Suprapubic skin (tissue), 4 donors: Measurements from ENCODE around the gene MAGI1. TPM values are rescaled to one million over a fixed set of nuclear protein-coding genes. Genes with fewer than 3 reads are reported as not detected.

ENCODE experiments used
- DNase-seq, 2 donors: peaks; one replicate each; pipeline ENCODE4 v3.0.0-alpha.2; 2019; ENCODE audit warnings: low spot score in 2 of 2
- H3K27ac ChIP-seq: fragments of 200-600 bp; sonication (generic); one replicate; pipeline ENCODE4 v1.5.1; 2019
- H3K27me3 ChIP-seq: fragments of 200-600 bp; sonication (generic); one replicate; pipeline ENCODE4 v1.5.1; 2019
- H3K36me3 ChIP-seq: fragments of 200-600 bp; sonication (generic); one replicate; pipeline ENCODE4 v1.5.1; 2019
- H3K4me1 ChIP-seq: fragments of 200-600 bp; sonication (generic); one replicate; pipeline ENCODE4 v1.5.1; 2019
- H3K4me3 ChIP-seq: fragments of 200-600 bp; sonication (generic); one replicate; pipeline ENCODE4 v1.5.1; 2019; ENCODE audit warnings: mild to moderate bottlenecking
- H3K9me3 ChIP-seq: fragments of 200-600 bp; sonication (generic); one replicate; pipeline ENCODE4 v1.5.1; 2019
- EP300 ChIP-seq: sonication (generic); formaldehyde crosslinking; IDR thresholded peaks from one replicate; pipeline ENCODE4 v1.6.1; 2017; ENCODE audit warnings: antibody characterized with exemption
- POLR2A ChIP-seq, 2 donors: fragments of 450-650 bp; IDR thresholded peaks; one replicate each; pipeline ENCODE4 v1.6.1; 2017; ENCODE audit warnings: antibody characterized with exemption in 2 of 2, mild to moderate bottlenecking in 2 of 2, moderate library complexity in 2 of 2
- POLR2AphosphoS5 ChIP-seq, 3 donors: sonication (generic); formaldehyde crosslinking; IDR thresholded peaks; one replicate each; pipeline ENCODE4 v1.6.1; 2017; ENCODE audit warnings: antibody characterized with exemption in 3 of 3
- WGBS: methylation state at CpG from one replicate; pipeline ENCODE4 v1.1.5; 2018; 5-methylcytosine and 5-hydroxymethylcytosine counted together
- total RNA-seq, 4 donors: library from RNA; depleted of rRNA; stranded (reverse); fragments of >200 nt; gene quantifications; one replicate each; pipeline ENCODE4 v1.1.0, GENCODE V29; 2016
- TF ChIP-seq, protein P1 (sequence below), 2 donors: fragments of 200-600 bp in 1 of 2; fragments of 450-650 bp in 1 of 2; sonication (generic) in 1 of 2; IDR thresholded peaks; one replicate each; pipeline ENCODE4 v1.5.1; 2016 to 2019; ENCODE audit warnings: antibody characterized with exemption in 2 of 2, mild to moderate bottlenecking in 1 of 2, moderate library complexity in 1 of 2

MAGI1 gene
- total RNA-seq, 4 donors from 2014 or later, result 37.9 to 71.5 (median 48.6) TPM

DNA sequence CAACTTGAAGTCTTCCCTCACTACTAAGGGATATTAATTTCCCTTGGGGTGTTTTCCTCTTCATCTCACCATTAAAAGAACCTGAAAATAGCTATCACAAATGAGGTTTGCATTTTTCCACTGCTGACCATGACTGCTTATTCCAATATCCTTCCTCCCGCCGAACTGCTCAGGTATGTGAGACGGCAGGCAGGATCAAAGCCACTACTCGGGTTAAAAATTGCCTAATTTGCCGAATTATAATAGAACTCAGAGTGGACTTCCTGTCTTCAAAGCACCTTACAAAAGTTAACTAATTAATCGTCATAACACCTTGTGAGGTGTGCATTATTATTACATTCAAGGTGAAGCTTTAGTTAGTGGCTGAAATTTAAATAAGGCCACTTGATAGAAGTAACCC is 695.7 kb downstream of the MAGI1 start:
- no peak for TF ChIP-seq POLR2A (IDR thresholded peaks at IDR 0.05)
- TF ChIP-seq, protein P1, sequence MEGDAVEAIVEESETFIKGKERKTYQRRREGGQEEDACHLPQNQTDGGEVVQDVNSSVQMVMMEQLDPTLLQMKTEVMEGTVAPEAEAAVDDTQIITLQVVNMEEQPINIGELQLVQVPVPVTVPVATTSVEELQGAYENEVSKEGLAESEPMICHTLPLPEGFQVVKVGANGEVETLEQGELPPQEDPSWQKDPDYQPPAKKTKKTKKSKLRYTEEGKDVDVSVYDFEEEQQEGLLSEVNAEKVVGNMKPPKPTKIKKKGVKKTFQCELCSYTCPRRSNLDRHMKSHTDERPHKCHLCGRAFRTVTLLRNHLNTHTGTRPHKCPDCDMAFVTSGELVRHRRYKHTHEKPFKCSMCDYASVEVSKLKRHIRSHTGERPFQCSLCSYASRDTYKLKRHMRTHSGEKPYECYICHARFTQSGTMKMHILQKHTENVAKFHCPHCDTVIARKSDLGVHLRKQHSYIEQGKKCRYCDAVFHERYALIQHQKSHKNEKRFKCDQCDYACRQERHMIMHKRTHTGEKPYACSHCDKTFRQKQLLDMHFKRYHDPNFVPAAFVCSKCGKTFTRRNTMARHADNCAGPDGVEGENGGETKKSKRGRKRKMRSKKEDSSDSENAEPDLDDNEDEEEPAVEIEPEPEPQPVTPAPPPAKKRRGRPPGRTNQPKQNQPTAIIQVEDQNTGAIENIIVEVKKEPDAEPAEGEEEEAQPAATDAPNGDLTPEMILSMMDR (IDR thresholded peaks at IDR 0.05), result no peak
- no peak for TF ChIP-seq EP300
- no peak for TF ChIP-seq POLR2AphosphoS5 (IDR thresholded peaks at IDR 0.05)
- no peaks in the 10 kb centered on the region for H3K27me3 ChIP-seq
- no peaks in the 10 kb centered on the region for H3K36me3 ChIP-seq
- H3K9me3 ChIP-seq, result no peaks in the 10 kb centered on the region
- H3K27ac ChIP-seq, result no peak overlapping the region
- DNase-seq, result no peak
- WGBS, result 90% methylated on average over 6 of the region's 6 CpGs
- H3K4me1 ChIP-seq, result no peaks in the 10 kb centered on the region
- no peak overlapping the region for H3K4me3 ChIP-seq

DNA sequence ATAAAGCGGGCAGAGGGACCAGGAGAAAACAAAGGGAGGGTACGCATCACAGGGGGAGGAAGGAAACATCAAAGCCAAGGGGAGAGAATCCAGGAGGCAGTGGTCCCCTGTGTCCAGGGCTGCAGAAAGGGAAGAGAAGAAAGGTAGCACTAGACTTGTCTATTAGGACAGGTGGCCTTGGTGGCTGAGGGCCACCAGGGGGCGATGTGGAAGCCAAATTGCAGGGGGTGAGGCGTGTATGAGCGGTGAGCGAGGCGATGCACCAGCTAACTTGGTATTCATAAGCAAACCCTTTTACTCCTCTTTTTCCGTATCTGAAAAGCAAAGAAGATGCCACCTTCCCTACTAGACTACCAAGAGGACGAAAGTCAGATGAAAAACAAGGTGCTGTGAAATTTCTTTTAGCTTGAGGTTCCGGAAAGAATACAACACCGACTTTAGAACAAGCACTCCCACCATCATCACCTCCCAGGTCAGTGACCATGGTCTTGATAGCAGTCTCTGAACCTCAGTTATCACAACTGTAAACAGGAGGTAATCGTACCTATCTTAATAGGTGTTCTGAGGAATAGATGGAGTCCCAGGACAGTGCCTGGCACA is 696.5 kb downstream of the MAGI1 start:
- Histone ChIP-seq H3K4me3 (no peak overlapping the region), H3K4me1 (no peaks in the 10 kb centered on the region), H3K27me3 (no peaks in the 10 kb centered on the region), H3K9me3 (no peaks in the 10 kb centered on the region), H3K27ac (no peak overlapping the region), H3K36me3 (no peaks in the 10 kb centered on the region)
- DNase-seq, result no peak
- no peak for TF ChIP-seq EP300
- TF ChIP-seq POLR2AphosphoS5 (IDR thresholded peaks at IDR 0.05), result no peak
- no peak for TF ChIP-seq POLR2A (IDR thresholded peaks at IDR 0.05)
- TF ChIP-seq, protein P1 (IDR thresholded peaks at IDR 0.05), result peak in 1 of 2 donors; percentile 33
- WGBS, result 79% methylated on average over 12 of the region's 12 CpGs

DNA sequence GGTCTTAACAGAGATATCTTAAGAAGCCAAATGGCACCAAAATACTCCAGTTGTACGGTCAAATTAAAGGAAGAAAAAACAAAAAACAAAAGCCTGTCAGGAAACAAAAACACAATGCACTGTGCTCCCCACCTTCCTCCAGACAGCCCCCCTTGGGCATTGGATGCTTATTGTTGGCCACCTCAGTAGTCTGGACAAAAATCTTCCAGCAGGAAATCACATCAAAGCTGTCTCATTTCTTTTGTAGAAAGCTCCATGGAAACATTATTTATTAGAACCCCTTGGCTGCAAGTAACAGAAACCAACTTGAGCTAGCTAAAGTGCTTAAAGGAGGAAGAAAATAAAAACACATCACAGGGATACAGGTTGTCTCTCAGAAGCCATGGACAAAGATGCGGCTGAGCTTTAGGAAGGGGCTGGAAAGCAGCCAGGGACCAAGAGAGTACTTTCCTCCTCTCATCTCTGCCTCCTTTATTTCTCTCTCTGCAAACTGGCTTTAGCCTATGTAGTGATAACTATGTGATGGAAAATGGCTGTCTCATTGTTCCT is 699.5 kb downstream of the MAGI1 start:
- Histone ChIP-seq H3K27me3 (no peaks in the 10 kb centered on the region), H3K4me3 (no peak overlapping the region), H3K27ac (no peak overlapping the region), H3K9me3 (no peaks in the 10 kb centered on the region), H3K36me3 (no peaks in the 10 kb centered on the region), H3K4me1 (no peaks in the 10 kb centered on the region)
- DNase-seq, result no peak
- TF ChIP-seq POLR2AphosphoS5 (IDR thresholded peaks at IDR 0.05), result no peak
- no peak for TF ChIP-seq POLR2A (IDR thresholded peaks at IDR 0.05)
- TF ChIP-seq, protein P1 (IDR thresholded peaks at IDR 0.05), result no peak
- no peak for TF ChIP-seq EP300
- 79% methylated on average over 2 of the region's 2 CpGs for WGBS

DNA sequence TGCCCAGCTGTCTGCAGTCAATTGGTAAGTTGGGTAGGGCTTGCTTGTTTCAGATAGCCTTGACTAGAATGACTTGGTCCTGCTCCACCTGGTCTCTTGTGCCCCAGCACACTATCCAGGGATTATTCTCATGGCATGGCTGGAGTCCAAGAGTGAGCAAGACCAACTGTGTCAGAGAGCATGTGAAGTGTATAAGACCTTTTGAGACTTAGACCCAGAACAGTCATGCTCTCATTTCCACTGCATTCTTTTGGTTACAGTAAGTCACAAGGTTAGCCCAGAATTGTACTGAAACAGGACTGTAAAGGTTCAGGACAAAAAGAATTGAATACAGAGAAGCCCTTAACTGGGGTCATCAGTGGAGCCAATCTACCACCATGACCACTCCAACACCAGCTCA is 700.1 kb downstream of the MAGI1 start:
- Histone ChIP-seq H3K9me3 (no peaks in the 10 kb centered on the region), H3K27ac (no peak overlapping the region), H3K4me3 (no peak overlapping the region), H3K27me3 (no peaks in the 10 kb centered on the region), H3K36me3 (no peaks in the 10 kb centered on the region), H3K4me1 (no peaks in the 10 kb centered on the region)
- no peak for DNase-seq
- TF ChIP-seq POLR2AphosphoS5 (IDR thresholded peaks at IDR 0.05), result no peak
- TF ChIP-seq, protein P1 (IDR thresholded peaks at IDR 0.05), result no peak
- no peak for TF ChIP-seq EP300
- TF ChIP-seq POLR2A (IDR thresholded peaks at IDR 0.05), result no peak

DNA sequence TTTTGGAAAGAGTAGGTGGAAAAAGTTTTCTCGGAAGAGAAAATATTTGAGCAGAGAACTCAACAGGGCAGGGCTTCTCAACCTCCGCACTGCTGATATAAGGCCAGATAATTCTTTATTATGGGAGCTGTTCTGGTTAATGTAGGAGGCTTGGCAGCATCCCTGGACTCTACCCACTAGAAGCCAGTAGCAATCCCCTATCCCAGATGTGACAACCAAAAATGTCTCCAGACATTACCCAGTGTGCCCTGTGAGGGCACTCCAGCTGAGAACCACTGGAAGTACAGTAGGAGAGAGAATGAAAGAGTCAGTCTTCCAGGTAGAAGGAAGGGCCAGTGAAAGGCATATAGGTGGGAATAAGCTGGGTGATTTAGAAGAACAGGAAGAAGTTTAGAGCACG is 703.1 kb downstream of the MAGI1 start:
- no peak overlapping the region for H3K27ac ChIP-seq
- no peaks in the 10 kb centered on the region for H3K4me1 ChIP-seq
- no peaks in the 10 kb centered on the region for H3K9me3 ChIP-seq
- no peak for DNase-seq
- H3K36me3 ChIP-seq, result no peaks in the 10 kb centered on the region
- H3K4me3 ChIP-seq, result no peak overlapping the region
- WGBS, result 88% methylated on average over 3 of the region's 3 CpGs
- no peaks in the 10 kb centered on the region for H3K27me3 ChIP-seq
- TF ChIP-seq POLR2A (IDR thresholded peaks at IDR 0.05) (no peak), EP300 (no peak), POLR2AphosphoS5 (IDR thresholded peaks at IDR 0.05) (no peak)
- TF ChIP-seq, protein P1 (IDR thresholded peaks at IDR 0.05), result no peak
